Left hindlimb (tissue), 1 donor: Measurements from ENCODE around the gene ZSWIM3.
A peak's percentile ranks its signal among the peaks of the same experiment; 100 is the strongest.
"Not testable (repeated sequence)": the region's sequence is repeated elsewhere in the genome, so short reads cannot be mapped to it uniquely, and the experiment has no call there.

Experiments
- DNase-seq: peaks from one replicate; pipeline ENCODE4 v3.0.0-alpha.2; 2018

Gene ZSWIM3

DNA sequence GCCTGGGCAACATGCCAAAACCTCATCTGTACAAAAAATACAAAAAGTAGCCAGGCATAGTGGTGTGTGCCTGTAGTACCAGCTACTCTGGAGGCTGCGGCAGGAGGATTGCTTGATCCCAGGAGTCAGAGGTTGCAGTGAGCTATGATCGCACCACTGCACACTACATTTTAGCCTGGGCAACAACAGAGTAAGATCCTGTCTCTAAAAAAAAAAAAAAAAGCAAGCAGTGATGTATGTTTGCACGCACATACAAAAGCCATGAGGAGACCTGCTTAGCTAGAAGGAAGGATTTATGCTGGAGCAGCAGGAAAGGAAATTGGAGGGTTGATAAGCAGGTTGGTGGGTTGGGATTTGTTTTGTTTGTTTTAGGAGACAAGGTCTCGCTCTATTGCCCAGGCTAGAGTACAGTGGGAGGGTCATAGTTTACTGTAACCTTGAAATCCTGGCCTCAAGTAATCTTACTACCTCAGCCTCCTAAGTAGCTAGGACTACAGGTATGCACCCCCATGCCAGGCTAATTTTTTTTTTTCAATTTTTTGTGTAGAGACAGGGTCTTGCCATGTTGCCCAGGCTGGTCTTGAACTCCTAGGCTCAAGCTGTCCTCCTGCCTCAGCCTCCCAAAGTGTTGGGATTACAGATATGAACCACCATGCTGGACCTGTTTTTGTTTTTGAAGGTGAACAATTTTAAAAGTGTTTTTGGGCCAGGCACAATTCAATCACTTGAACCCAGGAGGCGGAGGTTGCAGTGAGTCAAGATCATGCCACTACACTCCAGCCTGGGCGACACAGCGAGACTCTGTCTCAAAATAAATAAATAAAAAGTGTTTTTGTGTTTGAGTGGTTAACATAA lies 4.0 kb downstream of the ZSWIM3 start:
- no peak for DNase-seq

DNA sequence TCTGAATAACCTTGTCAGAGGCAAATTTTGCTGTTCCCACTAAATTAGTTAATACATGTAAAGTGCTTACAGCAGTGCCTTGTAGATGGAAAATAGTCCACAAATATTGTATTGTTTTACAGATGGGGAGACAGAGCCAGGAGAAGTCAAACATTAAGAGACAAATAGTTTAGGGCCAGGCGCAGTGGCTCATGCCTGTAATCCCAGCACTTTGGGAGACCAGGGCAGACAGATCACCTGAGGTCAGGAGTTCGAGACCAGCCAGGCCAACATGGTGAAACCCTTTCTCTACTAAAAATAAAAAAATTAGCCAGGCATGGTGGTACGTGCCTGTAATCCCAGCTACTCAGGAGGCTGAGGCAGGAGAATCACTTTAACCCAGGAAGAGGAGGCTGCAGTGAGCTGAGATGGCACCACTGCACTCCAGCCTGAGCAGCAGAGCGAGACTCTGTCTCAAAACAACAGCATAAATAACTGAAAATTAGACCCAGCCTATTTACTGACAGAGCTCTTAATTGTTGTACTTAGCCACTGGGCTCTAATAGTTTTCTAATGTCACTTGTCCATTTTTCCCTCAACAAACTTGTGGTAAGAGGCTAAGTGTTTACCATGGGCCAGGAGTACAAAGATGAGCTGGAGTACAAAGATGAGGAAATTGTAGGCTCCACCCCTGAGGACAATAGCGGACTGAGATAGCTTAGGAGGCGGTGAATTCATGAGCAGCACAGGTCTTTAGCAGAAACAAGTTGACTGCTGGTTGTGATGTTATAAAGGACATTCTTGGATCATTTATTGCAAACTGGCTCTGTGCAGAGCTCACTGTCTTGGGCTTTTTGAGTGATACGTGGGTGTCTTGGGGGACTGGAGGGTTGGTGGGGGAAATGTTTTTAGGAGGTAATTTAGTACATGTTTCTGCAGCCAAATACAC lies 6.4 kb downstream of the ZSWIM3 start:
- no peak for DNase-seq

DNA sequence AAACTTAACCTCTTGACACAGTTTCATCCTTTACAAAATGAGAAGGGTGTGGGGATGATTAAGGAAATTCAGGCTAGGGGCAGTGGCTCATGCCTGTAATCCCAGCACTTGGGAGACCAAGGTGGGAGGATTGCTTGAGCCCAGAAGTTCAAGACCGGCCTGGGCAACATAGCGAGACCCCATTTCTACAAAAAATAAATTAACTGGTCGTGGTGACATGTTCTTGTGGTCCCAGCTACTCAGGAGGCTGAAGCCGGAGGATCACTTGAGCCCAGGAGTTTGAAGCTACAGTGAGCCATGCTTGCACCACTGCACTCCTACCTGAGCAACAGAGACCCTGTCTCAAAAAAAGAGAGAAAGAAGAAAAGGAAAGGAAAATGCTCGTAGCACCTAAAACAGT lies 9.0 kb downstream of the ZSWIM3 start:
- DNase-seq: no peak

DNA sequence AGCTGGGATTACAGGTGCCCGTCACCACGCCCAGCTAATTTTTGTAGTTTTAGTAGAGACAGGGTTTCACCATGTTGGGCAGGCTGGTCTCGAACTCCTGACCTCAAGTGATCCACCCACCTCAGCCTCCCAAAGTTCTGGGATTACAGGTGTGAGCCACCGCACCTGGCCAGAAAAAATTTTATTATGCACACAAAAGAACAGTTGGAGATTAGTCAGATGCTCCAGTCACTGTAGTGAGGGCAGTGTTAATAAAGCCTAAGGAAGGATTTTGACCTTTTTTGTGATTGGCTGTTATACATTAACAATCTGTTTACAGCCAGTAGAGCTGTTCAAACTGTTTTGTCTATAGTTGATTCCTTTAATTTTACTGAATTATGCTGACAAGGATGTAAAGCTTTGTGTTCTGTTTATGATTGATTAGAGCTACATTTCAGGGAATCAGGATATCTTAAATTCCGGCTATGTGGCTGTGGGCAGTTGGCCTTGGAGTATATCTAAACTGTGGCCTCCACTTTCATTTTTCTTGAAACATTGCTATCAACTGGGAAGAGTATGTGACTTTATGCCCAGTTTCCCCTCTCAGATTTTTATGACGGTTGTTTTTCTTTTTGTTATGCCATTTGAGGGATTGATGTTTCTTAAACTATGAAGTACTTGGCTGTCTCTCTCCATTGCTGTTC lies 9.9 kb downstream of the ZSWIM3 start:
- DNase-seq: no peak

DNA sequence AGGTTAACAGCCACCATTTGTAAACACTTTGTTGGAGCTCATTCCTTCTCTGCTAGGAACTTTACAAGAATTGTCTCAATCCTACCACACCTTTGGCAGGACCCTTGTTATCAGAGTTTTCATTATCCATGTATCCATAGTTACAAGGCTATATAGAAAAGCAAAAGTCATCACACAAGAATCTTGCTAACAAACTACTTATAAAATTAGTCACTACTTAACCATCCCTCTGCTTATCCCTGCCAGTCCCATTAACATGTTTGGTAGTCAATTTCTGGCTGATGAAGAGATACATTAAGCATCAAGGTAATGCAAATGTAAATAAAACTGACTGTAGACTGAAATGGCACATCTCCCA lies 10.4 kb downstream of the ZSWIM3 start:
- no peak for DNase-seq

DNA sequence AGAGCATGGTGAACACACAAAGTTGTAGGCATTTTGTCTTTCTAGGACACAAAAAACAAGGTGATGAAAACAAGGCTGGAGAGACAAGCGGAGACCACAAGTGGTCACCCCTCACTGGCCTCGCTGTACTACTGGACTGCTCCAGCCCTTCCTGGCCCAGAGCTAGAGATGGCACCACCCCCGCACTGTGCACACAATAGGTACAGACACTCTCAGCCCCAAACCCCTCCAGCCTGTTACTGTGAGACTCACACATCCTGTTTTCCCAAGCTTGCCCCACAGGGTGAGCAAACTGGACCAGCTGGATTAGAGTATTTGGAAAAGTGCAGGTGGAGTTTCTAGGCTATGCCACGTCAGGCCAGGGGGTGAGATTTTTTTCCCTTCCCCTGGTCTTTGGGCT lies 15.2 kb downstream of the ZSWIM3 start:
- DNase-seq: no peak

DNA sequence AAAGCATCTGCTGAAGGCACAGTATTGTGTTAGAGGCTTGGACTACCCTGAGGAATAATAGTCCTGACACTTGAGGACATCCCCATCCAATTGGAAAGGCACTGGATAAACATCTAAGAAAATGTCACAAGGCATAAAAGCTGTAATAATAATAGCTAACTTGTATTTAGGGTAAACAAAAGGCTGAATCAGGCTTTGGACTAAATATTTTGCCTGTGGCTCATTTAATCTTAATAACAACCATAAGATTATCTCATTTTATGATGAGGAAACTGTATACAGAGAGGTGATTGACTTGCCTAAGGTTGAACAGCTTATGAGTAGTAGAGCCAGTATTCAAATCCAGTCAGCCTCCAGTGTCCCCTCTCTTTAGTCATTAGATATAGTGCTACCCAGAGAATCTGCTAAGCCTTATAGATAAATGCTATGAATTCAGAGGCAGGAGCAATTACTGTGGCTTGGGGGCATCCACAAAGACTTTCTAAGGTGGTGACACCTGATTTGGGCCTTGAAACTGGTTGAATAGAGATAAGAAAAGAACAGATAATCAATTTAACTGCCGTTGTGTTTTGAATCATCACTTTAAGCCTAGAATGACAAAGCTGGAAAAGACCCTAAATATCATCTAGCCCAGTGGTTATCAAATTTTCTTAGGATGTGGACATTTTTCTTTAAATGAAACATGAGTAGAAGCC lies 16.1 kb downstream of the ZSWIM3 start:
- no peak for DNase-seq

DNA sequence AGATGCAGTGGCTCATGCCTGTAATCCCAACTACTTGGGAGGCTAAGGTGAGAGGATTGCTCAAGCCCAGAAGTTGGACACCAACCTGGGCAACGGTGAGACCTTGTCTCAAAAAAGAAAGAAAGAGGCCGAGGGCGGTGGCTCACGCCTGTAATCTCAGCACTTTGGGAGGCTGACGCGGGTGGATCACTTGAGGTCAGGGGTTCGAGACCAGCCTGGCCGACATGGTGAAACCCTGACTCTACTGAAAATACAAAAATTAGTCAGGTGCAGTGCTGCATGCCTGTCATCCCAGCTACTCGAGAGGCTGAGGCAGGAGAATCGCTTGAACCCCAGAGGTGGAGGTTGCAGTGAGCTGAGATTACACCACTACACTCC lies 16.7 kb downstream of the ZSWIM3 start:
- not testable (repeated sequence) for DNase-seq

DNA sequence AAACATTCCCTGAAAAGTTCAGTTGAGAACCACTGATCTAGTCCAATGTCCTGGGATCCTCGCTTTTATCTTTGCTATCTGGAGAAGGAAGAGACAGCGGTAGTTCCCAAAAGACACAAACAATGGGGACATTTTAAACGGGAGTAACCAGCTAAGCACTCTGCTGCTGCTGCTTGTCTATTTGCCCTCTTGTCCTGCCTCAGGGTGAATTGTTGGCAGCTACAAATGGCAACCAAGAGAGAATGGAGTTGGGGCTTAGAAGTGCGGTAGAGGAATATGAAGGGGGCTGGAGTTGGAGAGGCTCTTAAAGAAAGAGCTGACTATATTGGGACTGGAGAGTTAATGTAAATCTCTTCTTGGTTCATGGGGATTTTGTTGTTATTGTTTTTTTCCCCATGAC lies 17.2 kb downstream of the ZSWIM3 start:
- DNase-seq: no peak

DNA sequence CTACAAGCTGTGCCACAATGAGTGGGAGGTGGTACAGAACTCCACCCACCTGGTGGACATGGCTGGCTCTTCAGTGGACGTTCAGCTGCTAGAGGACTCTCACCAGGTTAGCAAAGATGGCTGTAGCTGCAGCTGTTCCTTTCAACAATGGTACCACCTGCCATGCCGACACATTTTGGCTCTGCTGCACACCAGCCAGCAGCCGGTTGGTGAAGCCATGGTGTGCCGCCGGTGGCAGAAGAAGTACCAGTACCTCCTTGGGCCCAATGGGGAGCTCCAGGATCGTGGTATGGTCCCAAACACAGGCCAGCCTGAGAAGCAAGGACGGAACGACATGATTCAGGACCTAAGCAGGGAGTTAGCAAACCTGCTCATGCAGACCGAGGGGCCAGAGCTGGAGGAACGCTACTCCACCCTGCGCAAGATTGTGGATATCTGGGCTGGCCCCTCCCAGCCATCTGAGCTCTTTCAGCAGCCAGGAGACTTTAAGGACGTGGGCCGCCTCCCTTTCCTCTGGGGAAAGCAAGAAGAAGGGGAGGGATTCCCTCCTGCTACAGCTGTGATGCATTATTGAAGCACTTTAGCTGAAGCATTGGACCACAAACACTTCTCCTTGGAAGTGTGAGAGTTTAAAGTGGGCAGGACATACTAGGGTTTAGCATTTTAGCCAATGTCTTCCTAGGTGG lies 20.8 kb downstream of the ZSWIM3 start:
- no peak for DNase-seq

DNA sequence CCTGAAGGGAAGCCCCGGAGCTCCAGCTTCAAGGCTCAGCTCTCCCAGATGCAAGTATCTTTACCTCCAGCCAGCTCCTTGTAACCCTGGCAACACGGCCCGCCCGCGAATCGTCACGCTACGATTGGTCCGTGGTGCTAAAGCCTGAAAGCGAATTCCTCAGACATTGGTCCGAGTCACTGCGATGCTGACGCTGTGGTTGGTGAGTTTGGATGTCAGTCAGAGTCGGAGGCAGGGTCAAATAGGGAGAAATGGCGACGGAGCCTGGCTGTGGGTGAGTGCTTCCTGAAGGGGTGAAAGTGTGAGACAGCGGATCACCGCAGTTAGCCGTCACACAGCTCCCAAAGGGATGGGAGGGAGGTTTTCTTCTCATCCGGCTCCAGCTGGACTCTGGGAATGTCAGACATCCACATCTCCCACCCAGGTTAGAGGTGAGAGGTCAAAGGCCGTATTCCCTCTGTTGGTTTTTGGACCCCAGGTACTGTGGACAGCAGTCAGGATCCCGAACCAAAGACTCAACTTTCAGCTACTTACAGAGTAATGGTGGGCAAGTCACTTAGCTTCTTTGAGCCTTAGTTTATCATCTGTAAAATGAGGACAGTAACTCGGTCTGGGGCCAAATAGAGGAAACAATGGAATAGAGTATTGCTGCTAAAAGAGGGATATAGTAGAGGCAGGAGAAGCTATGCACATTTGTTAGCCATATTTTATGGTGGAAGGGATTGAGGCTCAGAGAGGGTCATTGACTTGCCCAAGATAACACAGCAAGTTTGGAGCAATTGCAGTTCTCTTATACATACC lies 23.8 kb downstream of the ZSWIM3 start, which contains the start of gene ZSWIM1:
ZSWIM1 (plus strand) TSS at position 240 of the 801 bp plus-strand sequence. CDS start 1,366 bp downstream, outside the sequence.
- DNase-seq: peak; percentile 99

DNA sequence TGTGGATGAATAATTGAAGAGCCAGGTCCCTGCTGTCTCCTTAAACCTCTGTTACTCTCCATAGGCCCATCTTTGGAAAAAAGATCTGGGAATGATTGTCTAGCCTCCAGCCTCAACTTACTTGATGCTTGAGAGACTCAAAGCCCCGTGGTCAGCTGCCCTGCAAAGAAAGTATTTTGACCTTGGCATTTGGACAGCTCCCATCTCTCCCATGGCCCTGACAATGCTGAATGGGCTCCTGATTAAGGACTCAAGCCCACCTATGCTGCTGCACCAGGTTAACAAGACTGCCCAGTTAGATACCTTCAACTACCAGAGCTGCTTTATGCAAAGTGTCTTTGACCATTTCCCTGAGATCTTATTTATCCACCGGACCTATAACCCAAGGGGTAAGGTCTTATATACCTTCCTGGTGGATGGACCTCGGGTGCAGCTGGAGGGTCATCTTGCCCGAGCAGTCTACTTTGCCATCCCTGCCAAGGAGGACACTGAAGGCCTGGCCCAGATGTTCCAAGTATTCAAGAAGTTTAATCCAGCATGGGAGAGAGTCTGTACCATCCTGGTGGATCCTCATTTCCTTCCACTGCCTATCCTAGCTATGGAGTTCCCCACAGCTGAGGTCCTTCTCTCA lies 25.2 kb downstream of the ZSWIM3 start:
- no peak for DNase-seq

DNA sequence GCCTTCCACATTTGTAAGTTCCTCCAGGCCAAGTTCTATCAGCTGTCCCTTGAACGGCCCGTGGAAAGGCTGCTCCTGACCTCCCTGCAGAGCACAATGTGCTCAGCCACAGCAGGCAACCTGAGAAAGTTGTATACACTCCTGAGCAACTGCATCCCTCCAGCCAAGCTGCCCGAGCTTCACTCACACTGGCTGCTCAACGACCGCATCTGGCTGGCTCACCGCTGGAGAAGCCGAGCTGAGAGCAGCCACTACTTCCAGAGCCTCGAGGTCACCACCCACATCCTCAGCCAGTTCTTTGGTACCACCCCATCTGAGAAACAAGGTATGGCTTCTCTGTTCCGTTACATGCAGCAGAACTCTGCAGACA lies 25.7 kb downstream of the ZSWIM3 start:
- no peak for DNase-seq

DNA sequence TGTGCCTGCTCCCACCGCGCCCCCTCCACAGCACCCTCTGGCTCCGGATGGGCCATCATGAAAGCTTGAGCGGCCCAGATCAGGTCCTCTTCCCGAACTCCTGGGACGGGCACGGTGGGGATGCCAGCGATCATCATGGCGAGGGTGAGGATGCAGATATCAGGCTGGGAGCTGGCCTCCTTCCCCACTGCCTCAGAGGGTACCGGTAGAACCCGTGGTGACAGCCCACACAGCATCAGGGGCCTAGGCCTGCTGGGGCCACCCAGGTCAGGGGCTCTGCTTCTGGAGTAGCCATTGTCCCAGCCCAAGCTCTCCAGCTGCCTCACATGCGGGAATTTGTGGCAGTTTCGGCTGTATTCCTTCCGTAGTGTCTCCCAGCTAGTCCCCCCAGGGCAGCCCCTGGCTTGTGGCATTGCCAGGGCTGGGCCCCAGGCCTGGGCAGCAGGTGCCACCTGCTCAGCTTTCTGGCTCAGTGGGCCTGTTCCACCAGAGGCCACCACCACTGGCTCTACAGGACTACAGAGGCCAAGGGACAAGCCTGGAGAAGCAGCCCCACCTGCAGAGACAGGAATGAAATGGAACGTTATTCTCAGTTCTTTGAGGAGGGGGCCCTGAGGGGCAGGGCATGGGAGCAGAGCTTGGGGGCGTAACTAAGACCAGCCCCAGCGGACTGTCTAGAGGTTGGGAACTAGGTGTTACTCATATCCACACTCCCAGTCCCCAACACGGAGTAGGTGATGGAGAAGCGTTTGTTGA lies 29.4 kb downstream of the ZSWIM3 start:
- no peak for DNase-seq

DNA sequence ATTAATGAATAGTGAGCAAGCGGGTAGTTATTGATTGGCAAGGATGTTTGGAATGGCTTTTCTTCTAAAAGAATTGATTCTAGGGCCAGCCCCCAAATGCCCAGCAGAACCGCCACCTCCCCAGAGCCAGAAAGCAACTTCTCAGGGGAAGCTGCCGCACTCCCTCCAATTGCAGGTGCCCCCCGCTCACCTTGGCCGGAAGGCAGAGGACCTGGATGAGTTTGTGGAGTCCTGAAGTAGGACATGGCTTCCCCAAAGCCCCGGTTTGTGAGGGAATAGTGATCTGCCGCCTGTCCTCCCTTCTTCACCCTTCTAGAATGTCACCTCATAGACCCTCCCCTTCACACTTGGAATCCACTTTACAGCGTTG lies 29.9 kb downstream of the ZSWIM3 start, which contains the start of gene SPATA25:
SPATA25 (minus strand) TSS at position 277 of the 370 bp plus-strand sequence; CDS start at position 245, 32 bp downstream.
- DNase-seq: no peak

DNA sequence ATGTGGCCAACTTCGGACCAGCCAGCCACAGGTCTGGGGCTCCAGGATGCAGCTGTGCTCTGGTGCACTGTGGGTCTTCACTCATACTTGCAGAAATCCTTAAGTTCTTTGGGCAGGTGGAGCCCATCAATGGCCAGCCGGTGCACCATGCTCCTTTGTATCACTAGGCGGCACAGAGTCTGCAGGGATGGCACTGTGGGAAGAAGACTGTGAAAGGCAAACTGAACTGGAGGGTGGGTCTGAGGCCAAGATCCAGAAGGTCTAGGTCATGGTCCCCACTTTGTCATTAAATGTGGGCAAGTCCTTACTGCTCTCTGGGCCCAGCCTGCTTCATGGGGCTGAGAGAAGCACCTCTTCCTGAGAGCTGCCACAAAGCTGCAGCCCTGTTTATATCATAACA lies 31.3 kb downstream of the ZSWIM3 start:
- DNase-seq: no peak

DNA sequence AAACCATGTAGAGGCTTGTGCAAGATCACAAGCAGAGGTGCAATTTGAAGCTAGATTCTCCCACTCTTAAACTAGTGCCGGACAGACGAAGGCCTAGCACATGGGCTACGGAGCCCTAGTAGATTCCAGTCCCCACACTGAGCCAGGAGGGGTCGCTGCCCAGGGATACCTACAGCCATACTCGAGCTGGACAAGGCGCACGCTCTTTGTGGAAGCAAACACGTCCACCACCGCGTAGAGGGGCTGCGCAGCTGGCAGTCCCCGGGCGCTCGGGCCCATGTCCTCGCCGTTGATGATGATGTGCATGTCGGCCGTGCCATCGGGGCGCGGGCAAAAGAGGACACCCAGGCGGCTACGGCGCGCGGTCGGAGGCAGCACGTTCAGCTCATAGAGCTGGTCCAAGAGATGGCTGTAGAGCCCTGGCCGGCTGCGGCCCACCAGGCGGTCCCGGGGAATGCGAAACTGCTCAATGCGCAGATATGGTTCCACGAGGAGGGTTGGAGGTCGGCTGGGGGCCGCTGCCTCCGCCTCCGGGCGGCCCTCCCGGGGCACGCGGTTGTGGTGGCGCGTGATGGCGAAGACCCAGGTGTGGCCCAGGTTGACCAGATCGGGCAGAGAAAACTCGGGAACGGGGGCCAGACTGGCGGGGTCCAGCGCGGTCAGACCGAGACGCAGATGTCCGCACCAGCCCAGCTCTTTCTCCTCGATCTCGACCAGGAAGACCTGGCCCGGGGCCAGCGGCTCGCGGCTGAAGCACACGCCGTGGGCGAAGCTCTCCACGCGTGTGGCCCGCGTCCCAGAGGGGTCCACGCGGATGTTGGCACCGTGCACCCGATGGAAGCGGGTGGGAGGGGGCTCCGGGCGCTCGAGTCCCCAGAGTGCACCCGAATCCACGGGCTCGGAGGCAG lies 32.9 kb downstream of the ZSWIM3 start:
- peak; percentile 88 for DNase-seq
